ENCODE results near the gene RNF115.
"Not testable (repeated sequence)": the region's sequence is repeated elsewhere in the genome, so short reads cannot be mapped to it uniquely, and the experiment has no call there.

Gene RNF115

DNA sequence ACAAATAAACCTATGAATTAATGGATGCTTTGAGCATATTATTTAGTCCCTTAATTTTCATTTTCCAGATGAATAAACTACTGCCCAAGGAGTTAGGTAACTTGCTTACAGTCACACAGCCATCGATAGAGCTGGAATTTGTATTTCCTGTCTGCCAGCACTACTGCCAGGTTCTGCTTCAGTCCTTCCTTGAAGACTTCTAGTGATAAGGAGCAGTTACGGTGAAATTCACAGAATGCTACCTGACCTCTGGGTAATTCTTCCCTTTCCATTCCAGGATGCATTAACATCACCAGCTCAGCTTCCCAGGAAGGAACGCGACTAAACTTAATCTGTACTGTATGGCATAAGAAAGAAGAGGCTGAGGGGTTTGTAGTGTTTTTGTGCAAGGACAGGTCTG, 93.4 kb downstream of the RNF115 start:
- no peak for DNase-seq (ENCODE audit: low read depth in 2 of 2)

DNA sequence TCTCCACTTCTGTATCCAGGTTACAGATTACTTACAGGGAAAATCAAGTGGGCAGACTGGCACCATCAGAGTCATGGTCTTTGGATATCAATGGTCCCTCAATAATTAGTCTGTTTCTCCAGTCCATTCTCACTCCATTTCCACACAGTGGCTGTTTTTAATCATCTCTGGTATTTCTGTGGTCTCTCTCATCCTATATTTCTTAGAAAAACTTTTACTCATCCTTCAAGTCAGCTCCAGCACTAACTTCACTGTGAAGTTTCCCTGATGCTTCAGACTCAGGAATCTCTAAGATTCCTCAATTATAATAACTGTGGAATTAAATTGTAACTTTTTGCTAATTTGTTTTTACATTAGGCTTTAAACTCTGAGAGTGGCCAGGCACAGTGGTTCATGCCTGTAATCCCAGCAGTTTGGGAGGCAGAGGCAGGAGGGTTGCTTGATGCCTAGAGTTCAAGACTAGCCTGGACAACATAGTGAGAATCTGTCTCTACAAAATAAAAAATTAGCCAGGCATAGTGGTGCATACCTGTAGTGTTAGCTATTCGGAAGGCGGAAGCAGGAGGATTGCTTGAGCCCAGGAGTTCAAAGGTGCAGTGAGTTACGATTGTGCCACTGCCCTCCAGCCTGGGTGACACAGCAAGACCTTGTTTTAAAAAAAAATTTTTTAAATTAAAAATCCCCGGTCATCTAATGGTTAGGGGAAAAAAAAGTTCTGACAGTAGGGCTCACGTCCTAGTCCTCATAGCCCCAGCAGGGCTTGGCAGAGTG, 94.0 kb downstream of the RNF115 start:
- no peak for DNase-seq (ENCODE audit: low read depth in 2 of 2)

DNA sequence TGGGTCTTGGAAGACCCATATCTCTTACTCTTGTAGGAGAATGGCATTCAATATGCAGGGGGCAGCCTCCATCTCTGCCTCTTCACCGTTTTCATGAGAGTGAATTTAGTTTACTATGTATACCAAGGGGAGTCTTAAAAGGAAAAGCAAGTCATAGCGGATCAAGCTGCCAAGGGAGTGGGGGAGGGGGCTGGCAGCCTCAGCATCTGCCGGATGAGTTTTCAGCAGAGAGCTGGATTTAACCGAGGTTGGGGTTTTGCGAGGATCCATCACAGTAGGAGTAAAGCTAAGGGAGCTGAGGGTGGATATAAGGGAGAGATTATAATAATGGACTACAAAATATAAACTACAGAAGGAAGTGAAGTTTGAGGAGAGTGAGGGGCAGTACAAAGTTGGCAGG, 94.7 kb downstream of the RNF115 start:
- DNase-seq (ENCODE audit: low read depth in 2 of 2) = no peak

DNA sequence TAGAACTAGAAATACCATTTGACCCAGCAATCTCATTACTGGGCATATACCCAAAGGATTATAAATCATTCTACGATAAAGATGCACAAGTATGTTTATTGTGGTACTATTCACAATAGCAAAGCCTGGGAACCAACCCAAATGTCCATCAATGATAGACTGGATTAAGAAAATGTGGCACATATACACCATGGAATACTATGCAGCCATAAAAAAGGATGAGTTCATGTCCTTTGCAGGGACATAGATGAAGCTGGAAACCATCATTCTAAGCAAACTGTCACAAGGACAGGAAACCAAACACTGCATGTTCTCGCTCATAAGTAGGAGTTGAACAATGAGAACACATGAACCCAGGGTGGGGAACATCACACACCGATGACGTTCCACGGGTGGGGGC, 97.7 kb downstream of the RNF115 start:
- not testable (repeated sequence) for DNase-seq (ENCODE audit: low read depth in 2 of 2)

DNA sequence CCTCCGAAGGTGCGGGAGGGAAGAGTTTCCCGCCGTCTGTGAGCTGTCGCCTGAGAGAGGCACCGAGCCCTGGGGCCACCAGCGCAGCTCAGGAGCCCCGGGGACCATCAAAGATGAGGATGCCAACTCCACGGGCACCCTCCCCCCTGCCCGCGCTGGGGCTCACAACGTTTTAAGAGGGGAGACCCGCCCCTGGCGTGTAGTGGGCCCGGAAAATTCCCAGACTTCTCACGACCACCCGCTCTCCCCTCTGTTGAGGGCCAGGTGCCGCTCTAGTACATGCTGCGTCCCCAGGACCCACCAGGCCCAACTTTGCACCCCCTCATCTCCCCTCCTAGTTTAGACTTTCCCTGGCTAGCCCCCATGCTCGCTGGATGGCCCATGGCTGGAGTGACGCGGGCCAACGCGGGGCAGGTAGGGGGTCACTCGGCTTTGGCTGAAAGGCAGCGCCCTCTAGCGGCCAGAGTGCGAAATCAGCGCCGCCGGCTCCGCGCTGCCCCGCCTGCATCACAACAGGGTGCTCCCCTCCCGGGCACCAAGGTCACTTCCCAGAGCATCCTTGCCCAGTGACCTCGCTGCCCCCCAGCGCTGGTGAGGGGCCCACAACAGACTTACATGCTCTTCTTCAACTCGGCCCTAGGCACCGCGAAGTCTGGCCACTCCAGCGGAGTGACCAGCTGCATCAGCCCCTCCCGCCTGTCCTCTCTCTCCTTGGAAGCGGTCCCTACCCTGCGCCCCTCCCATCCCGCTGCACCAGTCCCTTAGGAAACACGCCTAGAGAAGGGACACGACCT, 102.8 kb downstream of the RNF115 start:
- peak; percentile 26 to 54 for DNase-seq (ENCODE audit: low read depth in 2 of 2)

DNA sequence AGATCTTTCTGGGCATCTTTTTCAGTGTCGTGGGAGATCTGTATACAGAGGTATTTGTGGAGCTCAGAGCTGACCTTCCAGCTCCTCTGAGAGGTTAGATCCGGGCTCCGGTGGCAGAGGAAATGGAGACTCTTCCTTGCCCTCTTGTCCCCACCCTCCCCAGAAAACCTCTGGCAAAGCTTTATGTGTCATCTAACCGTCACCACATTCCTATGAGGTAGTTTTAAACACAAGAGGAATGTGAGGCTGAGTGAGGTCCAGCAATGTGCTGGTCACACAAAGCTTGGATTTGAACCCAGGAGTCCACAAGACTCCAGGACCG, 103.4 kb downstream of the RNF115 start:
- no peak for DNase-seq (ENCODE audit: low read depth in 2 of 2)

DNA sequence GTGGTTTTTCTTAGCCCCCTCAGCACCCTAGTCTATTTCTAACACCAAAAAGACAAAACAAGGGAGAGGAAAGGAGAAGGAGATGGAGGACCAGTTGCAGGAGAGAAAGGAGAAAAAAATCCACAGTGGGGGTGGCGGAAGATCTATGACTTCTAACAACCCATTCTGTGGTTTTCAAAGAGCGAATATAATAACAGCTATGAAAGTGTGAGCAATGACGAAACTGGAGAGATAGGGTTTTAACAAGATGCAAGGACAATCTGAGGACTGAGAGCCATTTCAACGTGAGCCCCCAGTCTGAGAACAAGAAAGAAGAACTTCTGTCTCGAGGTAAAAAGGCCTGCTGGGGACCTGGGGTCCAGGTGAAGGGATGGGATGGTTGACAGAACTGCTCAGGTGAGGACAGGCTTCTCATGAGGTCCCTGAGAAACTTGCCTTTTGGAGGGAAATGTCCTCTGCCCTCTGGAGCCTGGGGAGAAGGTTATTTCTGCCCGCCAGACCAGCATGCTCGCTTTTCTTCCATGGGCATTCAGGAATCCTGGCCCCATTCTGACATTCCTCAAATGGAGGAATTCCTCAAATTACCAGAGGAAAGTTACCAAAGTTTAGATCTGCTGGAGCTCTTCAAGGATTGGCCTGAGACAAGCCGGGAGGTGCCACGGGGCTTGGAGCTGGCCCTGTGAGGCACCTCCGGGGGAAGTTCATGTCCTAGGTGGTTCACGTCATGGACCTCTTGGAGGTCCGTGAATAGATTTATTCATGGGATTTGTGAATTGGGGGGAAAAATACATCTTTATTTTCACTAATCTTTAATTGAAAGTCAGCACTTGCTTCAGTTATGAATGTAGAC, 104.4 kb downstream of the RNF115 start, which contains the start of gene CD160:
Gene CD160 (plus strand): TSS at position 270 of the 850 bp plus-strand sequence. CDS start 8,829 bp downstream, outside the sequence.
- DNase-seq (ENCODE audit: low read depth in 2 of 2) = no peak

DNA sequence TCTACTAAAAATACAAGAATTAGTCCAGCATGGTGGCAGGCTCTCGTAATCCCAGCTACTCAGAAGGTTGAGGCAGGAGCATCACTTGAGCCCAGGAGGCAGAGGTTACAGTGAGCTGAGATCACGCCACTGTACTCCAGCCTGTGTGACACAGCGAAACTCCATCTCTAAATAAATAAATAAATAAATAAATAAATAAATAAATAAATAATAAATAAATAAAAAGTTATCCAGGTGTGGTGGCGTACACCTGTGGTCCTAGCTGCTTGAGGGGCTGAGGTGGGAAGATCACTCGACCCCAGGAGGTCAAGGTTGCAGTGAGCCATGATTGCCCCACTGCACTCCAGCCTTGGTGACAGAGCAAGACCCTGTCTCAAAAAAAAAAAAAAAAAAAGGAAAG, 105.4 kb downstream of the RNF115 start:
- not testable (repeated sequence) for DNase-seq (ENCODE audit: low read depth in 2 of 2)

DNA sequence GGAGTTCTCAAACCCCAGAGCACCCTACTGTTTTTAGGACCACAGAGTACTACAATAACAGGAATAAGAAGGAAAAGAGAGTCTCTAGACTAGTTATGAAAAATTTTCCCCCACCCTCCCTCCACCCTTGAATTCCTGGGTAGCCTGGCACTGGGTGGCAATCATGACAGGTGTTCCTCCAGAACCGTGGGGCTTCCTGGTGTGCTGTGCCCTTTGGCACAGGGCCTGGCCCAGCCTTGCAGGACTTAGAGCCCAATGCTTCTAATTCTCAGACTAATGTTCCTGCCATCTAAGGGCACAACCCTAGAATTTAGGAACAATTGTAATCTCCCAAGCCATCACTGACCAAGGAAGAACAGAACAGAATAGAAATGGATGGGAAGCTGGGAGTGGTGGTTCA, 106.1 kb downstream of the RNF115 start:
- DNase-seq (ENCODE audit: low read depth in 2 of 2) = no peak

DNA sequence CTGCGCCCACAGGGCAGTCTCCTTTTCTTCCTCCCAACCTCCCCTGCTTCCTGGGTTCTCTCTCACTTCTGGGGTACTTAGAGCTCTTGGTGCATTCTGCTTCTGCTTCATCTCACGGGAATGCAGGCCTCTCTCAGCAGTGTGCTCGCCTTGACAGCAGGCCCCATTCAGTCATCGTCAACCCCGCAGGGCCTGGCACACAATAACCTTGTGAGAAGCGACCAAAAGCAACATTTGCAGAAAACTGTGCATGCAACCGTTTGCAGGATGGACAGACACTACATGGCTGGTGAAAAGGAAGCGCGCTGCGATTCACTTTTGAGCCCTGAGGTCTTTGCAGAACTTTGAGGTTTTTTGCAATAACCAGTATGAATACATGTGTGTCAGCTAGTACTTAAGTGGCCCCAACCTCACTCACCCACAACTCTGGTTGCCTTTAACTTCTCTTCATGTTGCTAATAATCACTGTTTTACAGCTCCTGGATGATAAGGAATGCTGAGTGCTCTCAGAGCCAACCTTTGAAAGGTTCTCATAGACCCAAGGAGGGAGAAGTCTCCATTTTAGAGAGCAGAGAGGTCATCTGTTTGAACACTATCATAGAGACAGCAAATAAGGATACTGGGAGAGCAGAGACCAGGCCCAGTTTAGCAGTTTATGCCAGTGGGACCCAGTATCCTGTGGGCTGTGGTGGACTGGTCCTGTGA, 107.1 kb downstream of the RNF115 start:
- DNase-seq (ENCODE audit: low read depth in 2 of 2) = no peak

DNA sequence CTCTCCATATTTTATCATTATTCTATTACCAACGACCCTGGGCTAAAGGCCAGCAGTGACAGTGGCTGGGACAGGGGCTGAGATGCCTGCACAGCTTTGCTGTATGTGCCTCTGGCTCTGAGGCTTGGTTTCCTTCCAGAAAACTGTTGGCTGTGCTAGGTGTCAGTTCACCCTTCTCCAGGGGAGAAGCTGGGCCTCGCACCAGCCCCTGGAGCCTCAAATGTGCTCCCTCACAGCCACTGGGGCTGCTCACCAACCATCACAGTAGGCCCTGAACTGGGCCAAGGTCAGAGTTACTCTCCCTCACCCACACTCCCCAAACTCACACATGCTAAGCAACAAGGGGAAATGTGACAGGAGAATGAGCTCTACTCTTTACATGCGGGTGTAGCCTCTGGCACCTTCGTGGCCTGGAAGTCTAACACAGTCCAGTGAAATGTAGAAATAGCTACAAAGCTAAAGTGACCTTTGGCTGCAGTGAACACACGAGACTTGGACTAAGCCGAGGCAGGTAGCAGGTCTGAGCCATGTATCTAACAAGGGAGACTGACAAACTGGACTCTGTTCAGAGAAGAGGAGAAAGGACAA, 109.3 kb downstream of the RNF115 start:
- no peak for DNase-seq (ENCODE audit: low read depth in 2 of 2)

DNA sequence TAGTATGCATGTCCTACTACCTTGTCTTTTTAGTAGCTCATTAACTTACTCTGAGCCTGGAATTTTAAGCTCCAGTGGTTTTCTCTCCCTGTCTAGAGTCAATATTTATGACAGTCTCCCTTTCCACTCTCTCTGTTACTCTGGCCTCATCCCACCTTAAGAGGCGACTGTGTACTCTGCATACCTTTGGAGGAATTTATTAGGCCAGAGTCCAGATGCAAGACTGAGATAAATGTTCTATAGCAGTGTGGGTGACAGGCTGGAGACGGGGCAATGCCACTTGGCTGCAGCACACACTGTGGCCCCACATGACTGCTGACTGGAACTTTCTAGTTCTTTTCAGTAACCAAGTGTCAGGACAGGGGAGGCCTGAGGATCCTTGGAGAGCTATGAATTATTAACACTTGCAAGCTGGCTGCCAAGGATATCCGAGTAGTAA, 112.7 kb downstream of the RNF115 start:
- DNase-seq (ENCODE audit: low read depth in 2 of 2) = no peak

DNA sequence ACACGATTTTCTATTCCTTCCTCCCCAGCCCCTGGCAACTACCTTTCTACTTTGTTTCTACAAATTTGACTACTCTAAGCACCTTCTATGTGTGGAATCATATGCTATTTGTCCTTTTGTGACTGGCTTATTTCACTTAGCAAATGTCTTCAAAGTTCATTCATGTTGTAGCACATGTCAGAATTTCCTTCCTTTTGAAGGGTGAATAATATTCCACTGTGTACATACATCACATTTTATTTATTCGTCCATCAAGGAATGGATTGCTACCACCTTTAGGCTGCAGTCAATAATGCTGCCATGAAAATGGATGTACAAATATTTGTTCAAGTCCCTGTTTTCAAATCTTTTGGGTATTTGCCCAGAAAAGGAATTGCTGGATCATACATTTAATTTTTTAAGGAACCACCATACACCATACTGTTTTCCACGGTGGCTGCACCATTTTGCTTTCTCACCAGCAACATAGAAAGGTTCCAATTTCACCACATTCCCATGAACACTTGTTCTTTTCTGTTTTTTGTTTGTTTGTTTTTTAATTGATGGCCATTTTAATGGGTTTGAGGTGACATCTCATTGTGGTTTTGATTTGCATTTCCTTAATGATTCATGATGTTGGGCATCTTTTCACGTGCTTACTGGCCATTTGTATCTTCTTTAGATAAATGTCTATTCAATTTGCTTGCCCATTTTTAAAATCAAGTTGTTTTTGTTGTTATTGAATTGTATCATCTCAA, 113.4 kb downstream of the RNF115 start:
- DNase-seq (ENCODE audit: low read depth in 2 of 2) = no peak

DNA sequence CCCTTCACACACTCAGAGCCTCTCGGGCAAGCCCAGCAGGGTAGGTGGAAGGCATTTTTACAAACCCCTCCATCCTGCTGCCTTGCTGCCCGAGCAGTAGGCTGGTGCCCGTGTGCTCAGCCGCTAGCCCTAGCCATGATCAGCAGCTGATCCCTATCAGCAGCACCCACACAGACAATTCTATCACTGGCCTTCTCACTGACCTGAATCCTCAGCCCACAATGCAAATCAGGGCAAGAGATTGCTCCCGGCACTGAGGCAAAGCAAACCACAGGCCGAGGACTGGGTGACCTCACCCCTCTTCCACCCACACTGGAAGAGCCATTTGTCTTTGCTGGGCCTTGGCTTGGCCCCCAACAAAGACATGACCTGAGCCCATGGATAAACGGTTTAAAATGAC, 115.8 kb downstream of the RNF115 start:
- no peak for DNase-seq (ENCODE audit: low read depth in 2 of 2)

DNA sequence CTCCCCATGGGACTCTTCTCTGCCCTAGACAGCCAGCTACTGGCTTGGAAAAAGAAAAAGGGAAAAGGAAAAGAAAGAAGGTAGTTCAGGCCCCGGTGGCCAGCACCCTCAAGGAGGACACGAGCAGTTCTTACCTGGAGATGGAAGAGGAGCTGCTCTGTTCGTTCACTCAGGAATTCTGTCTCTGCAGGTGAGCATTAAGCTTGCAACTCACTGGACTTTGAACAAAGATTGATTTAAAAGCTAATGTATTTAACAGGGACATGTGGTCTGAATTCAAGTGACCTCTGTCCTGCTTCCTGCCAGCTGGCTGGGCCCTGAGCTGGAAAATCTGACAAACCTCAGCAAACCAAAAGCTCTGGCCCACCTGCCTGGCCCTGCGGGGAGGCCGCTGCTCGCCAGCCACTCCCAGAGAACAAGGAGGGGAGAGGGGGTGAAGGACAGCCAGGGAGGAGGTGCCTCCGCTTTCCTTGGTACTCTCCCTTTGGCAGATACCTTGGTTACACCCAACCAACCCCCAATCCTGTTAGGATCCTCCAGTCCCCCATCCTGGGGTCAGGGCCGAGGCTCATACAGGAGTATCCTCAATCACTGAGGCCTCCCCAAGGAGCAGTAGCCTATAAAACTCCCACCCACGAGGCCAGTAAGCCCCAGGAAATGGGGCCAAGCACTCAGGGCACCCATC, 116.6 kb downstream of the RNF115 start, which contains the start of gene PDZK1:
Gene PDZK1 (minus strand): TSS at position 186 of the 685 bp plus-strand sequence. CDS start 19,347 bp downstream, outside the sequence.
- DNase-seq (ENCODE audit: low read depth in 2 of 2) = no peak

DNA sequence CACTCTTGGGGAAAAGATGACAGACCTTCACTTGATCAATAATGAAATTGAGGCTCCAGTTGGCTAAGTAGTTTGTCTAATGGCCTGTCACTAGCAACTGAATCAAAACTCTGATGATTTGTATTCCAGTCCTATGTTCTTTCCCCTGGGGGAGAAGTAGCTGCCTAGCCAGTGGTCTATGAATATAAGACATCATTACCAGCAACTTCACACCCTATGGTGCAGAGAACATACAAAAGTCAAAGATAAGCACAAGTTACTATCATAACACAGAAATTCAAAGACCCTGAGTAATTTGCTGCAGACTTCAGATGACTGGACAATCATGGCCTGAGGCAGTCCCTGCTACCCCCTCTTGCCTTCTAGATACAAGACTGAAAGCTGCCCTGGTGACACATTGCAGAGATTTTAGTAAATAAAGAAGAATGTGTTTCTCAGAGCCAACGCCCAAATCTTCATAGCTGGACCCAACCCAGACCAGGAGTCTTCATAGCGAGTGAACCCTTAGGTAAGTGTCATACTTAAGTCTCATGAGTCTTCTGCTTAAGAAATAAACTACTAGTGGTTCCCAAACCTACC, 117.7 kb downstream of the RNF115 start:
- no peak for DNase-seq (ENCODE audit: low read depth in 2 of 2)

DNA sequence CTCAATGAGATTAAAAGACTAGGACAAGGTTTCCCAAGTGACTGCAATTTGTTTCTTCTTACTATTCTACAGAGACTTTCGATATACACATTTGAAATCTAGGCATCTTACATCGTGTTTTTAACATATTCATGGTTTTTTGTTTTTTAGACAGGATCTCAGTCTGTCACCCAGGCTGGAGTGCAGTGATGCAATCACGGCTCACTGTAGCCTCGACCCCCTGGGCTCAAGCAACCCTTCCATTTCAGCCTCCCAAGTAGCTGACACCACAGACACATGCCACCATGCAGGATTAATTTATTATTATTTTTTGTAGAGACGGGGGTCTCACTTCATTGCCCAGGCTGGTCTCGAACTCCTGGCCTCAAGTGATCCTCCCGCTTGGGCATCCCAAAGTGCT, 118.3 kb downstream of the RNF115 start:
- DNase-seq (ENCODE audit: low read depth in 2 of 2) = no peak

DNA sequence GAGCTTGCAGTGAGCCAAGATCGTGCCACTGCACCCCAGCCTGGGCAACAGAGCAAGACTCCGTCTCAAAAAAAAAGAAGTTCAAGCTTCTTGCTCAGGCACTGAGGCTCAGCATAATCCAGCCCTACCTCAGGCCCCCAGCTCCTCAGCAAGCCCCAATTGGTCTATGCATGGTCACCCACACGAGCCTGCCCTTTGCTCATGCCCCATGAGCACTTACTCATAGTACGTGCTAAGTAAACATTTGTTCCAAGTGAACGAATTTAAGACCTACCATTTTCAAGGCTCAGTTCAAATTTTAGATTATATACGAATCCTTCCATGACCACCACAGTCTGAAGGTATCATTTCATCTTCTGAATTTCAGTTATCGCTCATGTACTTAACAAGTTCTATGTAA, 121.1 kb downstream of the RNF115 start:
- no peak for DNase-seq (ENCODE audit: low read depth in 2 of 2)

DNA sequence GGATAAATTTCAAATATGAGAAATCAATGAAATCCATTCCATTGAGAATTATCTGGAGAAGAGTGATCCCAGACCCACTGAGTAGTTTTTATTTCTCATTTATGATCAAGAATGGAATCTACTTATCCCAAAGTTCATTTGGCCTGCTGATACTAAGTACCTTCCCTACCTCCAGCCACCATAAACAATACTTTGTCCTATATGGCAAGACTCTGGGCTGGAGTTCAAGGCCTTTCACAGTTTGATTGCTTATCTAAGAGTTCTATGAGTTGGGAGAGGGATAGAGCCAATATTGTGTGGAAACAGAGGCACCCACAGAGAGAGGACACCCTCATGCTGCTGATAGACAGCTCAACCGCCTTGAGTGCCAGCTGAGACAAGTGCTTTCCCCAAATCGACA, 121.8 kb downstream of the RNF115 start:
- DNase-seq (ENCODE audit: low read depth in 2 of 2) = no peak
